Right hindlimb (tissue), 1 donor: Measurements from ENCODE around the gene SLC4A2.

ENCODE experiments used
- DNase-seq: peaks from one replicate; pipeline ENCODE4 v3.0.0-alpha.2; 2018

The SLC4A2 gene

GRCh38 chr7:151117565-151117964 is 58.2 kb downstream of the SLC4A2 start:
- DNase-seq, result no peak

- no peak for DNase-seq
These were observed 59.0 kb downstream of the SLC4A2 start for GRCh38 chr7:151118108-151119054.

GRCh38 chr7:151119055-151119415 is 59.6 kb downstream of the SLC4A2 start:
- DNase-seq, result no peak

- DNase-seq, result no peak
These were observed 60.5 kb downstream of the SLC4A2 start for GRCh38 chr7:151119902-151120301.

GRCh38 chr7:151120896-151121295 is 61.5 kb downstream of the SLC4A2 start:
- DNase-seq, result no peak

- DNase-seq, result no peak
These were observed 62.2 kb downstream of the SLC4A2 start for GRCh38 chr7:151121380-151122170.

GRCh38 chr7:151122276-151122675 is 62.9 kb downstream of the SLC4A2 start:
- DNase-seq, result no peak

- no peak for DNase-seq
These were observed 63.4 kb downstream of the SLC4A2 start for GRCh38 chr7:151122796-151123157.

- no peak for DNase-seq
These were observed 63.9 kb downstream of the SLC4A2 start for GRCh38 chr7:151123158-151123821.

- peak; percentile 89 for DNase-seq
These were observed 64.6 kb downstream of the SLC4A2 start for GRCh38 chr7:151123822-151124464.

- DNase-seq, result no peak
These were observed 65.1 kb downstream of the SLC4A2 start for GRCh38 chr7:151124481-151124880.

GRCh38 chr7:151124899-151125399 is 65.6 kb downstream of the SLC4A2 start:
- DNase-seq, result no peak

- DNase-seq, result peak; percentile 75
These were observed 66.1 kb downstream of the SLC4A2 start for GRCh38 chr7:151125470-151125845.

- DNase-seq, result peak; percentile 60
These were observed 66.6 kb downstream of the SLC4A2 start for GRCh38 chr7:151125846-151126481.
